ENCODE measurements around the gene BSG.

DNA sequence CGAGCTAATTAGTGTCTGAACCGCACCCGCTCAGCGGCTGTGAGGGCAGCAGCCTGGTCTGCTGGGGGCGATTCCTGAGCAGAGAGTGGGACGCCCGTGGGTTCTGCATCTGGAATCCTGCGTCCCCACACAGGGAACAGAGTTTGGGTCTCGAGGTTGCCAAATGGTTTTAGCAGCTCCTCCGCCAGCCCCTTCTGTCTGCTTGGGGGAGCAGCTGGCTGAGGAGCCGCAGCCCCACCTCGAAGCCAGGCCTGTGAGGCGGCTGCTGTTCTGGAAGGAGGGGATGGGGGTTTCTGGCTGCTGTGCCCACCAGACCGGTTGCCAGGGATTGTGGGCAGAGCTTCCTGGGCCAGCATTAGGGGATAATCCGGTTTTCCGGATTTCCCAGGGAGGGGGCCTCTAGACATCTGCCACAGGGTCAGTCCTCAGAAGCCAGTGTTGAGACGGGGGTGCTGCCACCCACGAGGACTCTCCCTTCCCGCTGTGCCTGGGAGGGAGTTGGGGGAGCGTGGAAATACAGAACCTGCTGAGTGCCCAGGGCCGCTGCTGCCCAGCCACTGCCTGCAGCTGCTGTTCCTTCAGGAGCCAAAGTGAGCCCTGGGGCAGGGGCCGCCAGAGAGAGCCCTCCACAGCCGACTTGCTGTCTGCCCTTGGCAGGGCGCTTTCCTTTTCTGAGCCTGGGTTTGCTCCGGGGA lies 38.9 kb upstream of the BSG start:
- TF ChIP-seq, protein P1, sequence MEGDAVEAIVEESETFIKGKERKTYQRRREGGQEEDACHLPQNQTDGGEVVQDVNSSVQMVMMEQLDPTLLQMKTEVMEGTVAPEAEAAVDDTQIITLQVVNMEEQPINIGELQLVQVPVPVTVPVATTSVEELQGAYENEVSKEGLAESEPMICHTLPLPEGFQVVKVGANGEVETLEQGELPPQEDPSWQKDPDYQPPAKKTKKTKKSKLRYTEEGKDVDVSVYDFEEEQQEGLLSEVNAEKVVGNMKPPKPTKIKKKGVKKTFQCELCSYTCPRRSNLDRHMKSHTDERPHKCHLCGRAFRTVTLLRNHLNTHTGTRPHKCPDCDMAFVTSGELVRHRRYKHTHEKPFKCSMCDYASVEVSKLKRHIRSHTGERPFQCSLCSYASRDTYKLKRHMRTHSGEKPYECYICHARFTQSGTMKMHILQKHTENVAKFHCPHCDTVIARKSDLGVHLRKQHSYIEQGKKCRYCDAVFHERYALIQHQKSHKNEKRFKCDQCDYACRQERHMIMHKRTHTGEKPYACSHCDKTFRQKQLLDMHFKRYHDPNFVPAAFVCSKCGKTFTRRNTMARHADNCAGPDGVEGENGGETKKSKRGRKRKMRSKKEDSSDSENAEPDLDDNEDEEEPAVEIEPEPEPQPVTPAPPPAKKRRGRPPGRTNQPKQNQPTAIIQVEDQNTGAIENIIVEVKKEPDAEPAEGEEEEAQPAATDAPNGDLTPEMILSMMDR (IDR thresholded peaks at IDR 0.05; ENCODE audit: low read depth, low read length, missing input control) = no peak
- TF ChIP-seq YY1 (IDR thresholded peaks at IDR 0.05) = no peak
- no peak for TF ChIP-seq TAF1 (conservative IDR thresholded peaks at IDR 0.05)
- TF ChIP-seq, protein P2, sequence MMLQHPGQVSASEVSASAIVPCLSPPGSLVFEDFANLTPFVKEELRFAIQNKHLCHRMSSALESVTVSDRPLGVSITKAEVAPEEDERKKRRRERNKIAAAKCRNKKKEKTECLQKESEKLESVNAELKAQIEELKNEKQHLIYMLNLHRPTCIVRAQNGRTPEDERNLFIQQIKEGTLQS (IDR thresholded peaks at IDR 0.05) = no peak
